GM19023 (cell line): ENCODE data around the gene KCNJ4.
"Not testable (repeated sequence)": the region's sequence is repeated elsewhere in the genome, so short reads cannot be mapped to it uniquely, and the experiment has no call there.

Experiments used
- ATAC-seq: cut with Tn5 transposase; IDR thresholded peaks from one replicate; pipeline ENCODE4 v1.9.1; 2021; ENCODE audit warnings: mild to moderate bottlenecking, moderate library complexity; ENCODE audit not compliant: unreplicated experiment

Gene KCNJ4

DNA sequence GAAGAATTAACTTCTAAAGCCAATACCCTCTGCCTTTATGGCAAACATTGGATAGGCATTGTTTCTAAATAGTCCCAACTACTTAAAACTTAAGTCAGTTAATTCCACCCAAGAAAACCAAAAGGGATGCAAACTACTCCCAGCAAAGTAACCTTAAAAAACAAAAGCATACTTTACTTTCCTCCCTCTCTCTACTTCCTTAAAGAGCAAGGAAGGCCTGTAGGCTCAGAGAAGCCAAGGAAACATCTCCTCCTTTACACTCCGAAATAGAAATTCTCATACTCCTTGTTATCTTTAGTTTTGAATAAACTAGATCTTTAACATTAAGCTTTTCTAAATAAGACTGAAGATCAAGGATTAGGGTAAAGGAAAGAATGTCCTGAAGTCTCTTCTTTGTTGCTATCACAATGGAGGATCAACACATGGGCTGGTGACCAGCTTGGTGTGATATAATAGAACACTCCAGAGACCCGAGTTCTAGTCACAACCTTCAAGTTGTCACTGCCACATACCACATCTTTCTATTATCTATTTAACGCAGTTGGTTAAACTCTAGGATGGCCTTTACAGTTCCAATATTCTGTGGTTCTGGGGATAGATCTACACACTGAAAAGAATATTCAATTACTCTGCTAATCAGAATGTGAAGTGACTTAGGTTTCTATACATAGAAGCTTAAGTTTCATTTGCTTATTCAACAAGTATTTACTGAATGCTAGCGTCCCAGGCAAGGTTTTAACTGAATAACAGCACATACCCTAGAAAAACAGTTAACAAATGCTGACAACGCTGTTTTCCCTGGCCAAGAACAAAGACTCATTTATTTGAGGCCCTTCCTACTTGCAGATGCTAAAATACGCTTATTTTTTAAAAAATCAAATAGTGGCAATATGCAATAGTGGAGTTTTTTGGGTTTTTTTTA lies 66.2 kb downstream of the KCNJ4 start:
- ATAC-seq = not testable (repeated sequence)

DNA sequence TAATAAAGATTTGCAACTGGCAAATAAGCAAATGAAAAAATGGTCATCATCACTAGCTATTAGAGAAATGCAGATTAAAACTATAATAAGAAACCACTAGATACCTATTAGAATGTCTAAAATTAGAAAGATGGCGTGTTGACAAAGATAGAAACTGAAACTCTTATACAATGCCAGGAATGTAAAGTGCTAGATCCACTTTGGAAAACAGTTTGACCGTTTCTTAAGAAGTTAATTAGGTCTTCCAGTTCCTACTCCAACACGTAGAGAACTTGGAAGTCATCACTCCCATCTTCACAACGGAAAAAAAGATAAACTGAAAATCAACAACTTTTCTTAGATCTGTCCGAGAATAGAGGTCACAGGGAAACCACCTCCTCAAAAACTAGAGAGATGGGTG lies 68.1 kb downstream of the KCNJ4 start:
- ATAC-seq = not testable (repeated sequence)

- no peak for ATAC-seq
Observed at GRCh38 chr22:38383417-38383816, 71.6 kb downstream of the KCNJ4 start.

DNA sequence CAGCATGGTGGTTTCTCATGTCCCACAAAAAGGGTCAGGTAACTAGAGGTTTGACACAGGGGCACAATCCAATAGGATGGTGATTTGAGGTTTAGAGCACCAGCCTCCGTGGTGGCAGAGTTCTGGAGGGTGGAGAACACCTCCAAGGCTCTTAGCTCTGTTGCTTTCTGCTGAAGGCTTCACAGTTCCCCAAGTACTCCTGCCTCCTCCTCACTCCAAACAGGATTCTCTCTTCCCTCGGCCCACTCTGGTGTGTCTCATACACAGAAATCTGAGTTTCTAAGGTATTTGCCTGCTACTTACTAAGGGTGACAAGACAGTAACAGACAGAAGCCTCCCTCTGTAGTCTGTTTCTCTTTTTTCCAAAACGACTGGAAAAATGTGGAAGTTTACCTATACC lies 73.6 kb downstream of the KCNJ4 start:
- not testable (repeated sequence) for ATAC-seq
